ENCODE results near the gene DGKK.

DNA sequence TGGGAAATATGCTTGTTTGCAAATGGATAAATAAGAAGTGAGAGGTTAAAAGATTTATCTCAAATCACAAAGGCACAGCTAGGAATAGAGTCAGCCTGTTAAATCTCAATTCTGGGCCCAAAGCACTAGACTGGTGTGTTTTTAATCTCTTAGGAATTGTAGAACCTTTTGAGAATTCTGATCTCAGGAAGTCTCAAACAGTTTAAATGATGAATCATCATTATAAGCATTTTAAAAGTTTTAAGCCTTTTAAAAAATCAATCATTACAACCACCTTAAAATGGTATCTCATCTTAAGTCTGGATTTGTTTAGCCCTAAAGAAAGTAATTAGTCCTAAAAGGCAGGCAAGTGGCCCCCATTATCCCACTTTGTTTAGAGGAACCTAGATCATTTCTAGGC lies 17.8 kb downstream of the DGKK start:
- no peak for TF ChIP-seq SRSF9 (IDR thresholded peaks at IDR 0.05; ENCODE audit: borderline replicate concordance, insufficient read depth, low read depth, low read length, poor library complexity, severe bottlenecking)
- no peak for TF ChIP-seq POLR2A (IDR thresholded peaks at IDR 0.05; ENCODE audit: insufficient read depth in 1 of 2, low read depth in 2 of 2, low read length in 2 of 2)
- TF ChIP-seq ZNF768 (CRISPR knock-in tag; IDR thresholded peaks at IDR 0.05) = no peak
- TF ChIP-seq, protein P1, sequence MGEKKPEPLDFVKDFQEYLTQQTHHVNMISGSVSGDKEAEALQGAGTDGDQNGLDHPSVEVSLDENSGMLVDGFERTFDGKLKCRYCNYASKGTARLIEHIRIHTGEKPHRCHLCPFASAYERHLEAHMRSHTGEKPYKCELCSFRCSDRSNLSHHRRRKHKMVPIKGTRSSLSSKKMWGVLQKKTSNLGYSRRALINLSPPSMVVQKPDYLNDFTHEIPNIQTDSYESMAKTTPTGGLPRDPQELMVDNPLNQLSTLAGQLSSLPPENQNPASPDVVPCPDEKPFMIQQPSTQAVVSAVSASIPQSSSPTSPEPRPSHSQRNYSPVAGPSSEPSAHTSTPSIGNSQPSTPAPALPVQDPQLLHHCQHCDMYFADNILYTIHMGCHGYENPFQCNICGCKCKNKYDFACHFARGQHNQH (CRISPR knock-in tag; IDR thresholded peaks at IDR 0.05) = no peak
- TF ChIP-seq, protein P2, sequence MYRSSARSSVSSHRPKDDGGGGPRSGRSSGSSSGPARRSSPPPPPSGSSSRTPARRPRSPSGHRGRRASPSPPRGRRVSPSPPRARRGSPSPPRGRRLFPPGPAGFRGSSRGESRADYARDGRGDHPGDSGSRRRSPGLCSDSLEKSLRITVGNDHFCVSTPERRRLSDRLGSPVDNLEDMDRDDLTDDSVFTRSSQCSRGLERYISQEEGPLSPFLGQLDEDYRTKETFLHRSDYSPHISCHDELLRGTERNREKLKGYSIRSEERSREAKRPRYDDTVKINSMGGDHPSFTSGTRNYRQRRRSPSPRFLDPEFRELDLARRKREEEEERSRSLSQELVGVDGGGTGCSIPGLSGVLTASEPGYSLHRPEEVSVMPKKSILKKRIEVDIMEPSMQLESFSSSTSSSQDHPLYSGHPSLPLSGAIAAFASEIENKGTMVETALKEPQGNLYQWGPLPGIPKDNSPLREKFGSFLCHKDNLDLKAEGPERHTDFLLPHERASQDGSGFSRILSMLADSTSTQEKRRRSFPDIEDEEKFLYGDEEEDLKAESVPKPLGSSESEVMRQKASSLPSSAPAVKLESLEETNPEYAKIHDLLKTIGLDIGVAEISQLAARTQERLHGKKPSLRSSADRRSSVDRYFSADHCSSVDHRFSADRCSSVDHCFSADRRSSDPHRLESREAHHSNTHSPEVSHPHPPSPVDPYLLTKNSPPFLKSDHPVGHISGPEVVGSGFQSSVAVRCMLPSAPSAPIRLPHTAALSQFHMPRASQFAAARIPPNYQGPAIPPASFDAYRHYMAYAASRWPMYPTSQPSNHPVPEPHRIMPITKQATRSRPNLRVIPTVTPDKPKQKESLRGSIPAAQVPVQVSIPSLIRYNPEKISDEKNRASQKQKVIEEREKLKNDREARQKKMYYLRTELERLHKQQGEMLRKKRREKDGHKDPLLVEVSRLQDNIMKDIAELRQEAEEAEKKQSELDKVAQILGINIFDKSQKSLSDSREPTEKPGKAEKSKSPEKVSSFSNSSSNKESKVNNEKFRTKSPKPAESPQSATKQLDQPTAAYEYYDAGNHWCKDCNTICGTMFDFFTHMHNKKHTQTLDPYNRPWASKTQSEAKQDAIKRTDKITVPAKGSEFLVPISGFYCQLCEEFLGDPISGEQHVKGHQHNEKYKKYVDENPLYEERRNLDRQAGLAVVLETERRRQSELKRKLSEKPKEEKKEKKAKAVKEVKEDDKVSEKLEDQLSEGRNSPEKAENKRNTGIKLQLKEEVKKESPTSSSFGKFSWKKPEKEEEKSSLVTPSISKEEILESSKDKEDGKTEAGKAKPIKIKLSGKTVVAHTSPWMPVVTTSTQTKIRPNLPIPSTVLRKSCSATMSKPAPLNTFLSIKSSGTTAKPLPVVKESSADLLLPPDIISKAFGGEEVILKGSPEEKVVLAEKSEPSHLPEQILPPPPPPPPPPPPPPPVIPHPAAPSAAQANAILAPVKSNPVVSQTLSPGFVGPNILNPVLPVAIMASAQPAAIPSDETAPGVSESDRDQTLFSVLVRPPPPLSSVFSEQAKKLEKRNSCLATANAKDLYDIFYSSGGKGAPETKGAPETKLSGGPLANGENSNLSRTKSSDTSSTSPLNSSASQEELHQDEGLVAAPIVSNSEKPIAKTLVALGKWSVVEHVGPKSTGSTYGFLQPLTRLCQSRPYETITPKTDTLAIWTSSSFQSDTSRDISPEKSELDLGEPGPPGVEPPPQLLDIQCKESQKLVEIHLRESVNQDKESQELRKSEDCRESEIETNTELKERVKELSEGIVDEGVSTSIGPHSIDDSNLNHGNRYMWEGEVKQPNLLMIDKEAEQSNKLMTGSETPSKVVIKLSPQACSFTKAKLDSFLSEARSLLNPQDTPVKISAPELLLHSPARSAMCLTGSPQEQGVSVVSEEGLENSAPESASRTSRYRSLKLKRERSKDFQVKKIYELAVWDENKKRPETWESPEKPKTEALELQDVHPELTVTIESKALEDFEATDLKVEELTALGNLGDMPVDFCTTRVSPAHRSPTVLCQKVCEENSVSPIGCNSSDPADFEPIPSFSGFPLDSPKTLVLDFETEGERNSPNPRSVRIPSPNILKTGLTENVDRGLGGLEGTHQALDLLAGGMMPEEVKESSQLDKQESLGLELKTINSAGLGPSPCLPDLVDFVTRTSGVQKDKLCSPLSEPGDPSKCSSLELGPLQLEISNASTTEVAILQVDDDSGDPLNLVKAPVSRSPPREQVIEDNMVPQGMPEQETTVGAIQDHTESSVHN (CRISPR knock-in tag; IDR thresholded peaks at IDR 0.05) = no peak
